ENCODE measurements around the gene DUSP28.

DNA sequence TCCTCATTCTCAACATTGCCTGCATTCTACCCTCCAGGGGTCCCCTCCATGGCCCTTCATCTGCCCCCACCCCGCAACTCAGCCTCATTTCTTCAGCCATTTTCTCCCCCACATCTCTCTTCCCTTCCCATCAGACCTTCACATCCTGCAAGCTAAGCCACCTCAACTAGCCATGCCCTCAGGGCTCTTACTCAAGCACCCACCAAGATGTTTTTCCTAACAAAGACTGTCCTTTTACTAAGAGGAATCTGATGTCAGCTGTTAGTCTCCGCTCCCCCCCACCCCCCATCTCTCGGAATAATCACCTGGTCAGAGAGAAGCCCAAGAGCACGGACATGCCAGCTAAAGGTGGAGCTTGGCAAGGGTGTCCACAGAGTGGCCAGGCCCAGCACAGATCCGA, 21.7 kb downstream of the DUSP28 start:
- TF ChIP-seq, protein P1, sequence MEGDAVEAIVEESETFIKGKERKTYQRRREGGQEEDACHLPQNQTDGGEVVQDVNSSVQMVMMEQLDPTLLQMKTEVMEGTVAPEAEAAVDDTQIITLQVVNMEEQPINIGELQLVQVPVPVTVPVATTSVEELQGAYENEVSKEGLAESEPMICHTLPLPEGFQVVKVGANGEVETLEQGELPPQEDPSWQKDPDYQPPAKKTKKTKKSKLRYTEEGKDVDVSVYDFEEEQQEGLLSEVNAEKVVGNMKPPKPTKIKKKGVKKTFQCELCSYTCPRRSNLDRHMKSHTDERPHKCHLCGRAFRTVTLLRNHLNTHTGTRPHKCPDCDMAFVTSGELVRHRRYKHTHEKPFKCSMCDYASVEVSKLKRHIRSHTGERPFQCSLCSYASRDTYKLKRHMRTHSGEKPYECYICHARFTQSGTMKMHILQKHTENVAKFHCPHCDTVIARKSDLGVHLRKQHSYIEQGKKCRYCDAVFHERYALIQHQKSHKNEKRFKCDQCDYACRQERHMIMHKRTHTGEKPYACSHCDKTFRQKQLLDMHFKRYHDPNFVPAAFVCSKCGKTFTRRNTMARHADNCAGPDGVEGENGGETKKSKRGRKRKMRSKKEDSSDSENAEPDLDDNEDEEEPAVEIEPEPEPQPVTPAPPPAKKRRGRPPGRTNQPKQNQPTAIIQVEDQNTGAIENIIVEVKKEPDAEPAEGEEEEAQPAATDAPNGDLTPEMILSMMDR (IDR thresholded peaks at IDR 0.05), result no peak
- no peak for TF ChIP-seq EP300 (IDR thresholded peaks at IDR 0.05)
